NCI-H2196 (cell line): ENCODE measurements around the gene PDZD2.

Source experiments
- DNase-seq: peaks from one replicate; lab custom pipeline; 2025; ENCODE audit not compliant: unreplicated experiment; lab: John Stamatoyannopoulos, UW

PDZD2 gene

GRCh38 chr5:31637851-31638250, 1.1 kb upstream of the PDZD2 start:
- DNase-seq: no peak

DNA sequence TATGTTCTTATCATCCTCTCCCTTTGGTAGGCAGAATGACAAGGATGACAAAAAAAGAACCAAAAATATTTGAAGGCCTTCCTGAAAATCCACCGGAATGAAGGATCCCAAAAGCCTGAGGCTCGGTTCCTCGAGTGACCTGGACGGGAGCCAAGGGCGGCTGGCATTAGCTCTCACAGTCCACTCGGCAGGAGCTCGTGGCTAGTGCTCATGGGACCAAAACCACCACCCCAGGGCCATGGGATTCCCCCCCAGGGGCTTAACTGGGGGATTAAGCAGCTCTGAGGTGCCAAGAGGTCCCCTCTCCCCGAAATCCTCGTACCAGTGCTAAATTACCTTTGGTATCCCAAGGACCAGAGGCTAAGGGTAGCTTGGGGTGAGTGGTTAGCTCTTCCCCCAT, 586 bp upstream of the PDZD2 start:
- DNase-seq: no peak

DNA sequence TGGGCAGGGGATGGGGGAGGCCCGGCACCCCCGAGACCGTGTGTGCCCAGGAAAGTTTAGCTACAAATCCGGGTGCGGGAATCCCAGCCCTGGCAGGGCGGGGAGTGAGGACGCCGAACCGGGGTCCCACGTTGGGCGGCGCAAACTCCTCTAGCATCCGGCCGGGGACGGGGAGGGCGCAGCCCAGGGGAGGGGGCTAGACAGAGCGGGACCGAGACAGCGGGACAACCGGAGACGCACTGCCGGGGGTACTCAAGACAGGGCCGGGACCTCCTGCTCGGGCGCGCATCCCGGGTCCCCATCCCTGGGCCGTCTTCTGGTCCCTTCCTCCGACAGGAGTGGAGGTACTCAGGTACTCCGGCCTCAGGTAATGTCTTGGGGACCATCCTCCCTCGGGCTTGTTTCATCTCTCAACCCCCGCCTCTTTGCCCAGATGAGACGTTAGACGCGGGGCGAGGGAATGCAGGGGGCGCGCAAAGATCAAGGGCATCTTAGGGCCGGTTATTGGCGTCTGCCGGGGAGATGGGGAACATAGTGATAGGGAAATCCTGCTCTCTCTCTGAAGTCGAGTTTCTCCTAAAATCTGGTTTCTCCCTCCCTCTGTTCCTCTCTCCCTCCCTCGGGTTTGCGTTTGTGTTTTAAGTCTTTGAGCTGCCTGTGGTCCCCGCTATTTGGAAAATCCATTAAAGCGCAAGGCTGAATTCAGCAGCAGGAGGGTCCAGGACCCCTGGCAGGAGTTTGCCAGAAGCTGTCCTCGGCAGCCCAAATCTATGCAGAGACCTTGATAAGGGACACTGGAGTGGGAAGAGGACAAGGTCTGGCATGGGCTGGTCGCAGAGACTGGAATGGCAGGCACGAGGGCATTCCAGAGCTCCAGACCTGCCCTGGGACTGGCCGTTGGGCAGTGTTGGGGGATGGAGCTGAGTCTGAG, 815 bp downstream of the PDZD2 start:
- DNase-seq: no peak

GRCh38 chr5:31640573-31640972, 1.6 kb downstream of the PDZD2 start:
- DNase-seq: no peak

DNA sequence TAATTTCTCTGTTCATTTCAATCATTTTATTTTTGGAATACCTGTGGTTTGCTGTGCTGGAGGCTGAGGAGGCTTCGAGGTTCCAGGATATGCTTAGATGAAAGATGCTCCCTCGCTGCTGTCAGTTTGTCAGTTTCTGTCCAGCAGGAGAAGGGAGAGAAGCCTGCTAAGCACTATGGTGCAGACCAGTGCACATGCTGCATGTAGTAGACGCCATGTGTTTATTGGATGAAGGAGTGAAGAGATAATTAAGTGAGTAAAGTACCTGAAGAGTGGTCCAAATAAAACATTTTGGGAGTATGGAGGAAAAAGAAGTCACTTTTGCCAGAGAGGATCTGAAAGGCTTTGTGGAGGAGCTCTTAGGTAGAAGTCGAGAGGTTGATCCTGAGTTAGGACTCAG, 2.1 kb downstream of the PDZD2 start:
- no peak for DNase-seq

DNA sequence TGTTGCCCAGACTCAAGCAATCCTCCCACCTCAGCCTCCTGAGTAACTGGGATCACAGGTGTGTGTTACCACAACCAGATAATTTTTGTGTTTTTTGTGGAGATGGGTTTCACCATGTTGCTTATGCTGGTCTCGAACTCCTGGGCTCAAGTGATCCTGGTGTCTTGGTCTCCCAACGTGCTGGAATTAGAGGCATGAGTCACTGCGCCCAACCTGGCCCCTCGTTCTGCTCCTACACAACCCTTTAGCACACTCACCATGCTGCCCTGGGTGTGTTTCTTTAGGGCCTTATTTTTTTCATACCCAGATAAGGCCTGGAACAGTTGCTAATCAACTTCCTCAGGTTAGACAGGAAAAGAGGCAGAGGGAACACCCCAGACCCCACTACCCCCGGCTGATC, 2.6 kb downstream of the PDZD2 start:
- no peak for DNase-seq

- no peak for DNase-seq
Observed at GRCh38 chr5:31645420-31646081, 6.6 kb downstream of the PDZD2 start.

DNA sequence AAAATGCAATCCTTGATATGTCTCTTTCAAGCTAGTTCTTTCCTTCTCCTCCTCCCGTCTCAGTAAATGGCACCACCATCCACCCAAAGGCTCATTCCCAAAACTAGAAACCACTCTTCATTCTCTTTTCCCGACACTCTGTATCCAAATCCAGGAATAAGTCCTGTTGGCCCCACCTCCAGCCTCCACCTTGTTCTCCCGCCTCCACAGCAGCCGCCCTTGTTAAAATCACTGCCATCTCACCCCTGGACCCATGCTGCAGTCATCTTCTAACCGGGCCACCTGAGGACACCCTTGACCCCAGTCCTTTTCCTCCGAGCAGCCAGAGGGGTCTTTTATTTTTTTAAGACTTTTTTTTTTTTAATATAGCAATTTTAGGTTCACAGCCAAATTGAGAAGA, 9.4 kb downstream of the PDZD2 start:
- DNase-seq: no peak

DNA sequence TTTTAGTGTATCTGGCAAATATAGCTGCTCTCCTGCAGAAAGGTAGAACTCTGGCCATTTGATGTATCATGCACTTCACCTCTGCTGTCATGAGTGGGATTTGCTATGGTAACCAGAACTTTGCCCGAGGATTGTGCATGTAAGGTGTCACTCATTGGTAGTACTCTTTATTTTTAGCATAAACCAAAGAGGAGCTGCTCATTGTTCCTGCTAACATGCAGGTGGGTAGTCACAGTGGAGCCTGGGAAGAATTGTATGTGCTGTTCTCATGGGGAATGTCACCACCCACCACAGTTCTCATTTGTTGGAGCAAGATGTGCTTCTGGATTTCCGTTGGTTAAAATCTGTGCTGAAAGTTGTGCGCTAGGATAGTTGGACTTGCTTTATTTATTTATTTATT, 12.3 kb downstream of the PDZD2 start:
- no peak for DNase-seq

DNA sequence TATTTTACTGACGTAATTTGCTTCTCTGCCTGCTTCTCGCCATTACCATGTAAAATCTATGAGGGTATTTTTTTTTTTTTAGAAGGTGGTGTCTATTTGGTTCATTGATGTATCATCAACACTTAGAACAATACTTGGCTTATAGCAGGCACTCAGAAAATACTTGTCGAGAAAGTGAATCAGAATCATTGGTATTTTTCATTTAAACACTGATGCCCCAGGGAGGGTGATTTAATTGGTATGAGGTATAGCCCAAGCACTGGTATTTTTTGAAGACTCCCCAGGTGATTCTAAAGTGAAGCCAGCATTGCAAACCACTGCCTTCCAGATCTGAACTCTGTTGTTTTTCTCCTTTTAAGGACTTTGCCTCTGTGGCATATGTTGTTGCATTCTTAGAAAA, 16.6 kb downstream of the PDZD2 start:
- no peak for DNase-seq

GRCh38 chr5:31656806-31657205, 17.9 kb downstream of the PDZD2 start:
- DNase-seq: no peak

- no peak for DNase-seq
Observed at GRCh38 chr5:31657315-31657979, 18.5 kb downstream of the PDZD2 start.

DNA sequence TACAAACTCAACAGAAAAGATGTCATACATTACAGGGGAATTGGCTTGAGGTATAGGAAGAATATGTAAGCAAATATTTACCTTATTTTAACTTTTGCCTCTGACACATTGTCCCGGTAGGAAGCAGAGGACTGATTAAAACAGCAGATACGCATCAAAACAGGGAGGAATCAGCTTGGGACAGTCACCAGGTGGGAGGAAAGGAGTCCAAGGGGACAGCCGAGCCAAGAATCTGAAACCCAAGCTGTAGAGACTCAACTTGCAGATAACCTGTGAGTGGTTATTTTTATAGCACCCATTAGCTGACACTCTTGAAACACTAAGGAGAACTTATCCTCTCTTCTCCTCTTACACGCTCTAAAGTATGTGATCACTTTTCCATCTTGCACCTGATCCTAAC, 22.3 kb downstream of the PDZD2 start:
- no peak for DNase-seq

- DNase-seq: no peak
Observed at GRCh38 chr5:31663519-31663918, 24.6 kb downstream of the PDZD2 start.

DNA sequence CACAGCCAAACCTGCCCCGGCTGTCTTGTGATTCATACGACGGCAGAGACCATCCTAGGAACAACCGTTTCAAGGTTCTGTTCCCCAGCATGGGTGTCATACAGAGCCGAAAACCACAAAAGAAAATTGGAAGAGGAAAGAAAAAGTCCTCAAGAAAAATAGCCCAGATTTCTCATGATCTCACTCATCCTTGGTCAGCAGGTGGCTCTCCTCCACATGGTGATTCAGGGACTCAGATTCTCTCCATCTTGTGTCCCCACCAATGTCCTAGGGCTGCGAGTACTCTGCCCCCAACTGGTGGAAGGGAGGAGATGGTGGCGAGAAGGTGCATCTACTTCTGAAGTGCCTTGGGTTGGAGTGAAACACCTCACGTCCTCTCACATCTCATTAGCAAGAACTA, 25.6 kb downstream of the PDZD2 start:
- no peak for DNase-seq

- DNase-seq: no peak
Observed at GRCh38 chr5:31671339-31671741, 32.4 kb downstream of the PDZD2 start.

GRCh38 chr5:31674371-31674951, 35.5 kb downstream of the PDZD2 start:
- no peak for DNase-seq

DNA sequence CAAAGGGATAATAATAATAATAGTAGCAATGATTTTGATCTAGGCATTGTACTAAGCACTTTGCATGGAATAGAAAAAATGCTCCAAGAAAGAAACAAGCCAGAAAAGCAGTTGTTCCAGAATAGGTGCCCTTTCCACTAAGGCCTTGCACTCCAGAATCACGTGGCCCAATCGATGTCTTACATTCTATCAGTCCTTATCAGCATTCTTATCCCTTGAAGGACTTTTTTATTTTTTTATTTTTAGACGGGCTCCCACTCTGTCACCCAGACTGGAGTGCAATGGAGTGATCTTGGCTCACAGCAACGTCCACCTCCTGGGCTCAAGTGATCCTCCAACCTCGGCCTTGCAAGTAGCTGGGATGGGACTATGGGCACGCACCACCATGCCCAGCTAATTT, 36.5 kb downstream of the PDZD2 start:
- no peak for DNase-seq

- no peak for DNase-seq
Observed at GRCh38 chr5:31678180-31678579, 39.2 kb downstream of the PDZD2 start.

GRCh38 chr5:31680528-31680927, 41.6 kb downstream of the PDZD2 start:
- no peak for DNase-seq

- DNase-seq: no peak
Observed at GRCh38 chr5:31682025-31682424, 43.1 kb downstream of the PDZD2 start.

GRCh38 chr5:31682851-31683250, 43.9 kb downstream of the PDZD2 start:
- no peak for DNase-seq
